ENCODE measurements around the gene HDAC11. TPM values are rescaled to one million over a fixed set of nuclear protein-coding genes. Genes with fewer than 3 reads are reported as not detected.

Gene HDAC11
- polyA plus RNA-seq, 3 donors = 2.9 to 3.9 (median 3.5) TPM

- Histone ChIP-seq H3K27me3 (ENCODE audit: control insufficient read depth in 2 of 2, insufficient read depth in 2 of 2, low read length in 2 of 2) (no peaks in the 10 kb centered on the region), H3K4me2 (replicated peaks; ENCODE audit: extremely low read depth, low read length, poor library complexity, severe bottlenecking) (no peak overlapping the region), H4K20me1 (ENCODE audit: insufficient read depth, low read length) (no peaks in the 10 kb centered on the region), H3K9me3 (replicated peaks in 1 of 2; ENCODE audit: control insufficient read depth in 1 of 2, insufficient read depth in 1 of 2, low read length in 2 of 2) (no peaks in the 10 kb centered on the region), H3K36me3 (replicated peaks in 1 of 2; ENCODE audit: control insufficient read depth in 1 of 2, insufficient read depth in 2 of 2, low read length in 2 of 2) (no peaks in the 10 kb centered on the region), H2AFZ (ENCODE audit: insufficient read depth, low read depth, low read length, poor library complexity, severe bottlenecking) (peak overlapping the region; percentile 2), H3K79me2 (ENCODE audit: insufficient read depth, low read length) (no peaks in the 10 kb centered on the region), H3K4me3 (replicated peaks in 1 of 3; ENCODE audit: low read depth in 2 of 3, low read length in 3 of 3) (no peak overlapping the region), H3K4me1 (ENCODE audit: control insufficient read depth in 1 of 2, insufficient read depth in 2 of 2, low read length in 2 of 2) (peaks cover 21 to 28% of the 10 kb centered on the region in 2 donors), H3K9ac (ENCODE audit: insufficient read depth, low read length, poor library complexity, severe bottlenecking) (no peak overlapping the region), H3K27ac (ENCODE audit: low read depth in 1 of 2, low read length in 2 of 2) (peak overlapping the region in 1 of 2 donors; percentile 51)
- intact Hi-C loops (cut with micrococcal nuclease) = no loop called here
- H3K27me3 Mint-ChIP-seq (ENCODE audit: low read depth in 3 of 3) = peaks cover 0 to 4% (median 1%) of the 10 kb centered on the region in 3 donors
- H3K4me3 Mint-ChIP-seq = no peak overlapping the region
- H3K27ac Mint-ChIP-seq = peak overlapping the region in 2 of 7 donors; percentile 51 to 53
- no peak for DNase-seq
- no peak for TF ChIP-seq CTCF (IDR thresholded peaks at IDR 0.05)
- H3K4me1 Mint-ChIP-seq = peaks cover 25% of the 10 kb centered on the region
- H3K36me3 Mint-ChIP-seq = no peaks in the 10 kb centered on the region
- WGBS (ENCODE audit: insufficient coverage) = 87% methylated on average over 5 of the region's 6 CpGs
- H3K9me3 Mint-ChIP-seq = peaks cover 0 to 8% (median 0%) of the 10 kb centered on the region in 7 donors
Observed at GRCh38 chr3:13455644-13456043, 24.5 kb upstream of the HDAC11 start.

- Histone ChIP-seq H3K4me2 (replicated peaks; ENCODE audit: extremely low read depth, low read length, poor library complexity, severe bottlenecking) (no peak overlapping the region), H3K79me2 (ENCODE audit: insufficient read depth, low read length) (no peaks in the 10 kb centered on the region), H3K9ac (ENCODE audit: insufficient read depth, low read length, poor library complexity, severe bottlenecking) (no peak overlapping the region), H3K9me3 (replicated peaks in 1 of 2; ENCODE audit: control insufficient read depth in 1 of 2, insufficient read depth in 1 of 2, low read length in 2 of 2) (no peaks in the 10 kb centered on the region), H2AFZ (ENCODE audit: insufficient read depth, low read depth, low read length, poor library complexity, severe bottlenecking) (no peak overlapping the region), H3K4me1 (ENCODE audit: control insufficient read depth in 1 of 2, insufficient read depth in 2 of 2, low read length in 2 of 2) (peaks cover 8 to 14% of the 10 kb centered on the region in 2 donors), H3K27ac (ENCODE audit: low read depth in 1 of 2, low read length in 2 of 2) (no peak overlapping the region), H3K4me3 (replicated peaks in 1 of 3; ENCODE audit: low read depth in 2 of 3, low read length in 3 of 3) (no peak overlapping the region), H3K36me3 (replicated peaks in 1 of 2; ENCODE audit: control insufficient read depth in 1 of 2, insufficient read depth in 2 of 2, low read length in 2 of 2) (no peaks in the 10 kb centered on the region), H3K27me3 (ENCODE audit: control insufficient read depth in 2 of 2, insufficient read depth in 2 of 2, low read length in 2 of 2) (no peaks in the 10 kb centered on the region), H4K20me1 (ENCODE audit: insufficient read depth, low read length) (no peaks in the 10 kb centered on the region)
- peaks cover 14% of the 10 kb centered on the region for H3K4me1 Mint-ChIP-seq
- 0% methylated on average over 2 of the region's 4 CpGs for WGBS (ENCODE audit: insufficient coverage)
- intact Hi-C loops (cut with micrococcal nuclease) = no loop called here
- peaks cover 0 to 14% (median 0%) of the 10 kb centered on the region in 7 donors for H3K9me3 Mint-ChIP-seq
- peak overlapping the region in 1 of 7 donors; percentile 35 for H3K27ac Mint-ChIP-seq
- no peaks in the 10 kb centered on the region for H3K36me3 Mint-ChIP-seq
- peaks cover 1 to 9% (median 5%) of the 10 kb centered on the region in 3 donors for H3K27me3 Mint-ChIP-seq (ENCODE audit: low read depth in 3 of 3)
- no peak for DNase-seq
- H3K4me3 Mint-ChIP-seq = no peak overlapping the region
- no peak for TF ChIP-seq CTCF (IDR thresholded peaks at IDR 0.05)
Observed at GRCh38 chr3:13457593-13457992, 22.5 kb upstream of the HDAC11 start.

Measured in CD14-positive monocyte (primary cell).